ENCODE results near the gene SRSF6.
"Not testable (repeated sequence)": the region's sequence is repeated elsewhere in the genome, so short reads cannot be mapped to it uniquely, and the experiment has no call there.

Gene SRSF6

DNA sequence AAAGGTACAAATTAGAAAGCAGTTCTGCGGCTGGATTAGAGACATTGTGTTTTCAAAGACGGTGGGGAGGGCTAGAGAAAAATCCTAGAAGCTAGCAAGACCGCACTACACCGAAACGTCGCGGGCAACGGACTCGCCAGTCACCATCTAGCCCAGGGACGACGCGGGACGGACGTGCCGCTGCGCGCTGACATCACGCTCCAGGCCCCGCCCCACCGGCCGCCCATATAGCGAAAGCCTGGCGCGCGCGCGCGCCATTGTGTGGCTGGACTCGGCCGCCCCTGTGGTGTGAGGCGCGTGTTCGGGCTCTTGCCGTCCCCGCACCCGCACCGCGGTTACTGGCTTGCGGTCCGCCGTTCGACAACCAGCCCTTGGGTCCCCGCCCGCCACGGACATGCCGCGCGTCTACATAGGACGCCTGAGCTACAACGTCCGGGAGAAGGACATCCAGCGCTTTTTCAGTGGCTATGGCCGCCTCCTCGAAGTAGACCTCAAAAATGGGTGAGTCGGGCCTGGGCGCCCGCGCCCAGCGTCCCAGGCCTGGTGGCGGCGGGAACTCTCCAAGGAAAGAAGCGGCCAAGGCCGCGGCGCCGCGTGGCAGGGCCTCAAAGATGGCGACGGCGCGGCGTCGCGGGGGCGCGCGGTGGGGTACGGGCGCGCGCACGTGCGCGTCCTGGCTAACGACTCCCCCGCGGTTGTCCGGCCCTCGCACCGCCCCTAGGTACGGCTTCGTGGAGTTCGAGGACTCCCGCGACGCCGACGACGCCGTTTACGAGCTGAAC lies at the start of gene SRSF6:
TSS of gene SRSF6 (plus strand) at position 257 of the 782 bp plus-strand sequence. CDS start at position 395, 138 bp downstream.
- FAIRE-seq, result no peak

GRCh38 chr20:43408848-43409576 lies 48.7 kb upstream of the SRSF6 start:
- FAIRE-seq, result no peak

- no peak for FAIRE-seq
These were observed 48.2 kb upstream of the SRSF6 start for GRCh38 chr20:43409577-43409913.

DNA sequence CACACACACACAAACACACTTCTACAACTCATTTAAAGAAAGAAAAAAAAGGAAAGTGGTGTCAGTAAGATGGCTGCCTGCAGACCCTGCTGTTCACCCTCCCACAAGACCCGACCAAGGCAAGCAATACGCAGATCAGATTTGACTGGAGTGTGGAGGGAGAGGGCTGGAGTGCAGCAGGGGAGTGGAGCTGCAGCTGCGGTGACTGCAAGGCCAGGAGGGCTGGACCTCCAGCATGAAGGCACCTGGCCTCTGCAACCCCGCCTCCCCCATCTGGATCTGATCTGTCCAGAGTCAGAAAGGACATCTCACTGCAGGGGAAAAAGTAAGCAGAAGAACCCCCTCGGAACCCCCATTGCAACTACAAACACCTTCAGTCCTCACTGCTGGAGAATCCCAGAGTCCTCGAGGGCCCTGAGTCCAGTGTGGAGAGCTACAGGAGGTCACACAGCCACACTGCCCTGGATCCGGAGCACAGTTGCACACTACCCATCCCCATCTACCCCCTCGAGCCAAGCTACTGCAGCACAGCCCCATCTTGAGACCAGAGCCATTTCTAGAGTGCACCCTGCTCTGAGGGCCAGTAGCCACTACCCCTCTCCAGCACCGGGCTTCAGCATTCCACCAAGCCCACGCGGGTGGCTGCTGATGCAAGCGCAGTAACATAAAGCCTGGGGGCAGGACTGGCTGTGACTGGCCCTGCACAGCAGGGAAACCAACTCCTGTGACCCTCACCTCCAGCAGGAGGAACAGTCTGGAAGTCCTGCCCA lies 41.9 kb upstream of the SRSF6 start:
- no peak for FAIRE-seq

- FAIRE-seq, result no peak
These were observed 41.0 kb upstream of the SRSF6 start for GRCh38 chr20:43416591-43417228.

DNA sequence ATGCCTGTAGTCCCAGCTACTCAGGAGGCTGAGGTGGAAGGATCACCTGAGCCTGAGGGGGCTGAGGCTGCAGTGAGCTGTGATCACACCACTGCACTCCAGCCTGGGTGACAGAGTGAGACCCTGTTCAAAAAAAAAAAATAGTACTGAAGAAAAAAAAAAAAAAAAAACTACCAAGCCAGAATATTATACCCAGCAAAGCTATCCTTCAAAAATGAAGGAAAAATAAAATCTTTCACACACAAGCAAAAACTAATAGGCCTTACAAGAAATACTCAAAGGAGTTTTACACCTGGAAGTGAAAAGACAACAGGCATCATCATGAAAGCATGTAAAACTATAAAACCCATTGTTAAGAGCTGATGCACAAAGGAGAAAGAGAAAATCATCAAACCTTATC lies 37.5 kb upstream of the SRSF6 start:
- no peak for FAIRE-seq

DNA sequence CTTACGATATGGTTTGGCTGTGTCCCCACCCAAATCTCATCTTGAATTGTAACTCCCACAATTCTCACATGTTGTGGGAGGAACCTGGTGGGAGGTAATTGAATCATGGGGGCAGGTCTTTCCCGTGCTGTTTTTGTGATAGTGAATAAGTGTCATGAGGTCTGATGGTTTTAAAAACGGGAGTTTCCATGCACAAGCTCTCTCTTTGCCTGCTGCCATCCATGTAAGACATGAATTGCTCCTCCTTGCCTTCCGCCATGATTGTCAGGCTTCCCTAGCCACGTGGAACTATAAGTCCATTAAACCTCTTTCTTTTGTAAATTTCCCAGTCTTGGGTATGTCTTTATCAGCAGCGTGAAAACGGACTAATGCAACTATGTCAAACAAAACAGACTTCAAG lies 36.8 kb upstream of the SRSF6 start:
- not testable (repeated sequence) for FAIRE-seq

DNA sequence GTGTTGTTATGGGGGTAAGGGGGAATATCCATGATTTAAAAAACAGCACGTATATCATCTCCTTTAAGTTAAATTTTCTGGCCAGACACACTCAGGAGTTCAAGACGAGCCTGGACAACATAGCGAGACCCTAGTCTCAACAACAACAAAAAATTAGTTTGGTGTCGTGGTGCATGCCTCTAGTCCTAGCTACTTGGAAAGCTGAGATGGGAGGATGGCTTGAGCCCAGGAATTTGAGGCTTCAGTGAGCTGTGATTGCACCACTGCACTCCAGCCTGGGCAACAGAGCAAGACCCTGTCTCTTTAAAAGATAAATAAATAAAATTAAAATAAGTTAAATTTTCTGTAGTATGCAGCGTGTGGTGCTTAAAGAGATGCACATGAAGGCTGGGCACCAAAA lies 31.5 kb upstream of the SRSF6 start:
- FAIRE-seq, result no peak

- no peak for FAIRE-seq
These were observed 27.2 kb upstream of the SRSF6 start for GRCh38 chr20:43430265-43431133.

GRCh38 chr20:43431134-43431519 lies 26.6 kb upstream of the SRSF6 start:
- no peak for FAIRE-seq

DNA sequence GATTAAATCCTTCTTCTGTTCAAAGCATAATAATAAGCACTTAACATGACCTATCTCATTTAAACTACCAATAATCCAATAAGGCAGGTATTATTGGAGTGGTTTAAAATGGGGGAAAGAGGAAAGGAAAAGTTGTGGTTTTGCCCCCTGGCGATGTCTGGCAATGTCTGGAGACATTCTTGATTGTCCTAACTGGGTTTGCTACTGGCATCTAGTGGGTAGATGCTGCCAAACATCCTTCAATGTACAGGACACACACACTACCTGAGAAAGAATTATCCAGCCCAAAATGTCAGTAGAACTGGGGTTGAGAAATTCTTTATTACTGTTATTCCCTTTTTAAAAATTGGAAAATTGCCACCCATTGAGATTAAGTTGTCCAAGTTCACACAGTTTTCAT lies 25.2 kb upstream of the SRSF6 start:
- no peak for FAIRE-seq

GRCh38 chr20:43433250-43433854 lies 24.3 kb upstream of the SRSF6 start:
- FAIRE-seq, result no peak

- FAIRE-seq, result no peak
These were observed 23.1 kb upstream of the SRSF6 start for GRCh38 chr20:43434565-43434964.

DNA sequence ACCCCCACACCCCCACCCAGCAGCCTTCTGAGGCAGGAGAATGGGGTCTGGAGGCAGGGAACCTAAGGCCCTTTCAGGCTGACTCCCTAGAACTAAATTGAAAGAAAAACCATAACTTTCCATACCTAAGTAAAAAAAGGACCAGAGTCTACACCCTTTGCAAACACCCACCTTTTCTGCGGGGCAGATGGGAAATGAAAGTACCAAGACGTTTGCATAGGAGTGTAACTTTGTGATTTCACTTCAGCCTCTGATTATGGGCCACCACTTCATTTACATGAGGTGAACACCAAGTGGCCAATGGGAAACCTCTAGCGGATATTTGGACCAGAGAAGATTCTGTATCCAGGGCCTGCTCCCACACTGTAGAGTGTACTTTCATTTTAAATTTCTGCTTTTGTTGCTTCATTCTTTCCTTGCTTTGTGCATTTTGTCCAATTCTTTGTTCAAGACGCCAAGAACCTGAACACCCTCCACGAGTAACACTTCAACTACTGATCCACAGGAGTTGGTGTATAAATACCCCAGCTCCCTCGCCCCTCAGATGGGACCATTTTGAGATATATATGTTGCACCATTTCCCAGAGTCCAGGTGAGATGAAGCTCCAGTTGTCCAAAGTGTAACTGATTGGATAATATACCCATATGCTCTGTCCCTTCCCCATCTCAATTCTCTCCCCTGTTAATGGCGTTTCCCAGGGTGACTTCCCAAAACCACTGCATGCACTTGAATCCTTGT lies 18.9 kb upstream of the SRSF6 start:
- no peak for FAIRE-seq

DNA sequence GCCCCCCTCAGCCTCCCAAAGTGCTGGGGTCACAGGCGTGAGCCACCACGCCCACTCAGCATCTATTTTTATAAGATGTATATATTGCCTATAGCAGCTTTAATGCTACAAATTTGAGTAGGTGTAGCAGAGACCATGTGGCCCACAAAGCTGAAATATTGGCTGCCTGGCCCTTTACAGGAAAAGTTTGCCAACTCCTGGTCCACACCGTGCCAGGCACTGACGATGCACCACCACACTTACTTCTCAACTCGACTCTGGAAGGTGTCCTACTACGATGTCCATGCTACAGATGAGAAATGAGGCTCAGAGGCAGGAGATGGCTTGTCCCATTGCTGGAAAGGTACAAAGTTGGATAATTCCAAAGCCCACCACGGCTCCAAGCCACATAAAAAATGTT lies 17.2 kb upstream of the SRSF6 start:
- no peak for FAIRE-seq

DNA sequence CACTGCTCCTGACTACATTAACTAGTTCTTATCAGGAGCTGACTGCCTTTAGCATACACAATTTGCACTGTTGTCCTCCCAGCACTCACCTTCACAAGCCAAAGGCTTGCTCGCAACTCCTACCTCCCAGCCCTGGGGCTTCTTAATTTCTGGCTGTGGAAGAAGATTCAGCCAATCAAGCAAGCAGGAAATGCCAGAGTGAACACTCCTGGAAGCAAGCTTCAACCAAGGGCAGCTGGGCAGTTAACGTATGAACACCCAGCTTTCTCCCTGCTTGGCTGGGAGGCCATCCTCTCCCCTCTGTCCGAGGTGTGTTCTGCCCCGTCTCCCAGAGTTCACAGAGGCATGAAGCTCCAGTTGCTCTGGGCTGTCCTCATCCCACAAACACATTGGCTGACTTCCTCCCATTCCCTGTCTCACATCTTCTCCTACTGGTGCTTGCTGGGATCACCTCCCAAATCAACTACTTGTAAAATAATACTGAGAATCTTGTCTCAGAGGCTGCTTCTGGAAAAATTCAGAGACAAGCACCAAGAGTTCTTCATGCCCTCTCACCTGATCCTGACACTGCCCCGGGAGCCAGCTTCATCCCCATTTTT lies 15.3 kb upstream of the SRSF6 start:
- FAIRE-seq, result no peak

- FAIRE-seq, result no peak
These were observed 13.6 kb upstream of the SRSF6 start for GRCh38 chr20:43444107-43444506.

GRCh38 chr20:43446361-43446879 lies 11.3 kb upstream of the SRSF6 start:
- FAIRE-seq, result no peak

DNA sequence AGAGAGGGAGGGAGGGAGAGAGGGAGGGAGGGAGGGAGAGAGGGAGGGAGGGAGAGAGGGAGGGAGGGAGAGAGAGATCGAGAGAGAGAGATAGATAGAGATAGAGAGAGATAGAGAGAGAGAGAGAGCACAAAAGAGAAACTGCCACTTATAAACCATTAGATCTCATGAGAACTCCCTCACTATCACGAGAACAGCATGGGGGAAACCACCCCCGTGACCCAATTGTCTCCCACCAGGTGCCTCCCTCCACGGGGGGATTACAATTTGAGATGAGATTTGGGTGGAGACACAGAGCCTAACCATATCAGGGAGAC lies 9.3 kb upstream of the SRSF6 start:
- not testable (repeated sequence) for FAIRE-seq

DNA sequence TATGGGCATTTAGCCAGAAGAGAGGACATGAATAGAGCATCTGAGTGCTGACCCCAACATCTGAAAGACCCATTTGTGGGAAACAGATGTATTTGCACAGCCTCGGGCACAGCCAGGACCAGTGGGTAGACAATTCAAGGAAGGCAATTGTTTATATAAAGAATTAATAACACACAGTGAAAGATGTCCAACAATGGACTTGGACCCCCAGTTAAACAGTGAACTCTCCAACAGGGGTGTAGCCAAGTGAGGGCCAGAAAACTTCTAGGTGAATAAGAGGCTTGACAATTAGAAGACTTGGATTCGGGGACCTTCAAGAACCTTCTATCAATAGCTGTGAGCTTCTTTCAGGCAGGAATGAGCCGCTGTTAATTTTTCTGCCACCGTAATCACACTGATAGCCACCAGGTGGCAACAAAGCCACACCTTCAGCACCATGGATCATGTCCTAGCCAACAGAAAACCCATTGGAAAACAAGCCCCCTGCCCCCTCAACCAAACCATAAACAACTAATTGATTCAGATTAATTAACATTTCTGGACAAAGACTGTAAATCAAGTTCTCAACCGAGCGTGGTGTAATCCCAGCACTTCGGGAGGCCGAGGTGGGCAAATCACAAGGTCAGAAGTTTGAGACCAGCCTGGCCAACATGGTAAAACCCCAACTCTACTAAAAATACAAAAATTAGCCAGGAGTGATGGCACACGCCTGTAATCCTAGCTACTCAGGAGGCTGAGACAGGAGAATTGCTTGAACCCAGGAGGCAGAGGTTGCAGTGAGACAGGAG lies 8.8 kb upstream of the SRSF6 start:
- no peak for FAIRE-seq

Measured in A204.1 (cell line).